Subcutaneous adipose tissue (tissue), 4 donors: ENCODE results near the gene LRRC43. TPM values are rescaled to one million over a fixed set of nuclear protein-coding genes. Genes with fewer than 3 reads are reported as not detected.

Experiments used
- CTCF ChIP-seq: fragments of 450-650 bp; IDR thresholded peaks from one replicate; pipeline ENCODE4 v1.5.1; 2016; ENCODE audit warnings: low read depth, mild to moderate bottlenecking, control low read depth, antibody characterized with exemption, moderate library complexity
- total RNA-seq, 4 donors: library from RNA; depleted of rRNA; stranded (reverse); fragments of >200 nt; gene quantifications; one replicate each; pipeline ENCODE4 v1.1.0, GENCODE V29; 2016

The LRRC43 gene
- total RNA-seq, 4 donors from 2014 or later = 0.65 to 1.5 (median 1.4) TPM

DNA sequence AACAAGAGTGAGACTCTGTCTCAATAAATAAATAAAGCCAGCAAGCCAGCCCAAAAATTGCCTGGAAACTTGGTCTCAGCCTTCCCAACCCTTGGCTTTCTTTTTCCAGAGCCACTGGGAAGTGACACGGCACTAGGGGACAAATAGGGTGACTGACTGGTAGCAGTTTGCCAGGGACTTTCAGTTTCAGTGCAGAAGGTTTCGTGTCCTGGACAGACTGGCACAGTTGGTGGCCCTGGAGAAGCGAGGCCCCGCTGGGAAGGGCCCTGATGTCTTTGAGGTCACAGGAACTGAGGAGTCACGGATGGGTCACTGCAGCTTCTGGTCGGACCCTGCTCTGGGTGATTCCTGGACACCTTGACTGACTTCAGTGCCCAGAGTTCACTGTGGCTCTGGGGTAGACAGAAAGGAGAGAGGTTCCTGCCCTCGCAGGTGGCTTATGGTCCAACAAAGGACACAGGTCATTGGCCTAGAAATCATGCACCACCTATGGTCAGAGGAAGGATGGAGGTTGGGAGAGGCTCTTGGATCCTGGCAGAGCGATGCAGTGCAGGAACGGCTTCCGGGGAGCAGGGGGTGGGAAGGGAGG, 2.7 kb downstream of the LRRC43 start:
- no peak for TF ChIP-seq CTCF

DNA sequence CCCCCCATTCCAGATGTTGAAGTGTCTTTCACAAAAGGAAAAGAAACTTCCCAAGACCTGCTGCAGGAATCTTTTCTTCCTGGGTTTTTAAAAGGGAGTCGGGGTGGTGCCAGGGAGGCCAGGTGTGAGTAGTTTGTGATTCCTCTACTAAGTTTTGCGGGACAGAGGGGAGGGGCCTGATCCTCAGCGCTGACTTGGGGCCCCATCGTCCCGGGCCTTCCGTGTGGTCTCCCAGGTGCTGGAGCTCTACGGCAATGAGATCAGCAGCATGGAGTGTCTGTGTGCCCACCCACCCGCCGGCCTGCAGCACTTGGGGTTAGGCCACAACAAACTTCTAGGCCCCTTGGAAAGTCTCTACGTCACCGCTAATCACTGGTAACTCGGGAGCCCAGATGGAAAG, 4.5 kb downstream of the LRRC43 start:
- no peak for TF ChIP-seq CTCF

- TF ChIP-seq CTCF = no peak
Measured at GRCh38 chr12:122189626-122190475, 6.9 kb downstream of the LRRC43 start.

GRCh38 chr12:122190842-122191668, 8.1 kb downstream of the LRRC43 start:
- TF ChIP-seq CTCF = no peak

DNA sequence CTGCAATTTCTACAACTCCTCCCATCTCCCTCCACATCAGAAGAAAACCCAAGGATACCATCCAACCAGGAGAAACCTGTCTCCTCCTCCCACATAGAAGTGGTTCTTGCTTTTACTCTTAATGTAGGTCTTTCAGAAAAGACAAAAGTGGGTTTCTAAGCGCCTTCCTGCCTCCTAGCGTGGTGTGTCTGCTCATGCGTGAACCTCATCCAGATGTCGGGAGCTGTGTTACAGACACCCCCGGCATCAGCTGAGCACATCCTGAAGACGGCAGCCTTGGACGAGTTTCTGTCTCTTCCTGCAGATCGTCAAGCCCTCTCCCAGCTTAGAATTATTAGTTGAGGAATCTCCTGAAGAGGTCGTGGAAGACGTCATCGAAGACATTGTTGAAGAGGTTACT, 9.5 kb downstream of the LRRC43 start:
- no peak for TF ChIP-seq CTCF

DNA sequence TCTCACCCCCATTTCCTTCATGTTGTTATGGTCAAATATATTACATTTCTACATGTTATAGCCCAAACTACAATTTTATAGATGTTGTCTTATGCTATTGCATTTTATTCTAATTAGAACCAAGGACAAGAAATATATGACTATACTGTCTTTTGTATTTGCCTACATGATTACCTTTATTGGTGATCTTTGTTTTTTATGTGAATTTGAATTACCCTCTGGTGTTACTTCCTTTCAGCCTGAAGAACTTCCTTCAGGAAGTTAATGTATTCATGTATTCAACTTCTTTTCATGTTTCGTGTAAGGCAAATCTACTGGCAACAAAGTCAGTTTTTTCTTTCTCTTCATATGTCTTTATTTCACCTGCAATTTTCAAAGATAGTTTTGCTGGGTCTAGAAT, 11.9 kb downstream of the LRRC43 start:
- no peak for TF ChIP-seq CTCF

DNA sequence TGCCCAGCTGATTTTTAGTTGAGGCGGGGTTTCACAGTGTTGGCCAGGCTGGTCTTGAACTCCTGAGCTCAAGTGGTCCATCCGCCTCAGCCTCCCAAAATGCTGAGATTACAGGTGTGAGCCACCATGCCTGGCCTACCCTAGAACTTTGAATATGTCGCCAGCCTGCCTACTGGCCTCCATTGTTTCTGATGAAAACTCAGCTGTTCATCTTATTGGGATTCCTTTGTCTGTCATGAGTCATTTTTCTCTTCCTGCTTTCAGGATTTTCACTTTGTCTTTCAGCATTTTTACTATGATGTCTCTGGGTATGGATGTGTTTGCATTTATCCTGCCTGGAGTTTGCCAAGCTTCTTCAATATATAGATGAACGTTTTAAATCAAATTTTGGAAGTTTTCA, 12.5 kb downstream of the LRRC43 start:
- TF ChIP-seq CTCF = no peak
